ENCODE data around the gene OSGEP.

The OSGEP gene
- total RNA-seq = 9.3 to 51.4 (median 31.8) reads per million in 18 experiments

- peak; percentile 99 to 100 for DNase-seq
Measured at GRCh38 chr14:20454516-20455354, at the start of gene OSGEP, which contains the start of gene APEX1. TSS of gene OSGEP (minus strand) at chr14:20454812. CDS start at chr14:20454683, 129 bp downstream. TSS of gene APEX1 (plus strand) at chr14:20455226. CDS start at chr14:20455646, 420 bp downstream.

DNA sequence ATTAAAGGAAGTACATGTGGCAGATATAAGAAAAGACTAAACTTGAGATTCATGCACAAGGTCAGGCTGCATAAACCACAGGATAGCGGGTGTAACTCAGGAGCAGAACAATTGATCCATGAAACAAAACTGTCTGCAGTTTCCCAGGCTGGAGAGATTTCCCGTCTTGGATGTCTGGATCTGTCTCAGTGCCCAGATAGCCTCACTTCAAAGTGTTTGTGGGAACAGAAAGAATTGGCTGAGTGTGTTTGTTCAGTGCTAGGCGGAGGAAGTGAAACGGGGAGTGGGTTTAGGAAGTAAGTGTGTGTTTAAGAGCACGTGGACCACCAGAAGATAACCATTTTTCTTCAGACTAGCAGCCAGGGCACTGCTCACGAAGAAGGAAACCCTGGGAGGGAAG, 49.3 kb upstream of the OSGEP start:
- peak in 1 of 2 donors; percentile 28 for DNase-seq

- no peak for DNase-seq
Measured at GRCh38 chr14:20501346-20501745, 46.7 kb upstream of the OSGEP start.

GRCh38 chr14:20499881-20500280, 45.3 kb upstream of the OSGEP start:
- no peak for DNase-seq

DNA sequence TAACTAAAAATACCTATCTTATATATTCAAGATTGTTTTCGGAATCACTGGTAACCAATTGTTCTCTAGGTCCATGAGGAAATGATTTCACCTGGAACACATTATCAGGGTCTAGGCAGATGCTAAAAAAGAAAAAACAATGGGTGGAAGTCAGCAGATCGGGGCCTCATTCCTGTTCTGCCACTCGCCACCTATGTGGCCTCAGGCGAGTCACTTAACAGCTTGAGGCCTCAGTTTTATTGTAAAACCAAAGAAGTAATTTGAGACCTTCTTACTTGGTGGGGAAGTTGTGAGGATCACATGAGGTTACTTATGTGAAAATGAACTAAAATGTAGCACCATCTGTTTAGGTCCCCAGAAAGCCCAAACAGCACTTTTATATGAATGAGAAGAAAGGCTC, 44.5 kb upstream of the OSGEP start:
- no peak for DNase-seq

DNA sequence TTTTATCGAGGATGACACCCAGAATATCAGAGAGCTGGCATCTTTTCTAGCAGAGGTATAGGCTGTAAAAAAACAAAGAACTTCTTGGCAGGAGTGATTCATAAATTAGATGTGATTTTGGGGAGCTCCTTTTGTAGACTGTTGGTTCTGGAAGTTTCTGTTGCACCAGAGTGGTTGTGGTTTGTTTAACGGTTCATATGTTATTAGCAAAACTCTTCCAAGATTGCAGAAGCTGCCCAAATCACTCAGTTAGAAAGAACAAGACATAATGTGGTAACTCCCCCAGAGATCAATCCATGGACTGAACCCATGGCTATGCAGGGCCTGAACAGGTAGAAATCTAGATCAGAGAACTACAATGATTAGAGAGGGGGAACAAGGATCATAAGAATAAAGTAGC, 44.0 kb upstream of the OSGEP start:
- peak in 1 of 2 donors; percentile 16 for DNase-seq

- DNase-seq = peak; percentile 33 to 72
Measured at GRCh38 chr14:20494935-20495766, 40.5 kb upstream of the OSGEP start.

DNA sequence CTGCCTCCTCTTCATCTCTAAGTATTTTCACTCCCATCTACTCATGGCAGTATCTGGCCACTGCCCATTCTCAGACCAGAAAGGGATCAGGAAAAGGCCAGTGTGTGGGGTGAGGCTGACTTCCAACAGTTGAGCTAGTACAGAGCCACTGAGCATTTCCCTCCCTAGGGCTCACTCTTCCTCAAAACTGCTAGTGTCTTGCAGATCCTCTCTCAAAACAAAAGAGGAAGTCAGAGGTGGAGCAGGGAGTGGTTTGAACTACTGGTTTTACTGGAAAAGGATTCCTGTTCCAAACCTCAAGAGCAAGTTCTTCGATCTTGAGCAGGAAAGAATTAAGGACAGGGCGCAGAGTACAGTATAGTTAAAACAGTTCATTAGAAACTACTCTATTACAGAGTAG, 39.0 kb upstream of the OSGEP start:
- DNase-seq = peak; percentile 84

DNA sequence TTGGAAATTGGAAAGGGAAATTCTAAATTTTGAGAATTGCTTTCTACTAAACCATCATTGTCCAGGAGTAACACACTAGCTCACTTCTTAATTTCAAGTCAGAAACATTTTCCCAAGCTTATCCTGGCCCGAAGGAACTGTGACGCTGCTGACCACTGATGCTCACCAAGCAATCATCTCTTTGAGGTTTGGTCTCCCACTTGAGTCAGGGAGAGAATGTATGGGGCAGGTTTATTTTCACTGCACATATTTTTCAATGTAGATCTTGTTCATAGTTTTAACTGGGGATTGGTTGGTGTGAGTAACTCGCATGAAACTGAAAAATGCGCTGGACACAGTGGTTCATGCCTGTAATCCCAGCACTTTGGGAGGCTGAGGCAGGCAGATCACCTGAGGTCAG, 37.9 kb upstream of the OSGEP start:
- no peak for DNase-seq

DNA sequence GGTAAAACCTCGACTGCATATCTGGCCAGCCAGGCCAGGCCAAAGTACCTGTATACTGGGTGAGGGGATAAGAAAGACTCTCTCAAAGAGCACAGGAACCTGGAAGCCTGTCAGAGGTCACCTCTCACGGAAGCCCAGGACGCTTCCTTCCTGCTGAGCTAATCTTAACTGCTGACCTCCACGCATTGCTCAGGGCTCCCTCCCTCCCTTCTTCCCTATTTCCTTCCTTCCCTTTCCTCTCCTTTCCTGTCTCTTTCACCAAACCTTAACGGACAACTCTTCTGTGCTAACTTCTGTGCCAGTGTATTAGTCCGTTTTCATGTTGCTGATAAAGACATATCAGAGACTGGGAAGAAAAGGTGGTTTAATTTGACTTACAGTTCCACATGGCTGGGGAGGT, 36.0 kb upstream of the OSGEP start:
- no peak for DNase-seq

DNA sequence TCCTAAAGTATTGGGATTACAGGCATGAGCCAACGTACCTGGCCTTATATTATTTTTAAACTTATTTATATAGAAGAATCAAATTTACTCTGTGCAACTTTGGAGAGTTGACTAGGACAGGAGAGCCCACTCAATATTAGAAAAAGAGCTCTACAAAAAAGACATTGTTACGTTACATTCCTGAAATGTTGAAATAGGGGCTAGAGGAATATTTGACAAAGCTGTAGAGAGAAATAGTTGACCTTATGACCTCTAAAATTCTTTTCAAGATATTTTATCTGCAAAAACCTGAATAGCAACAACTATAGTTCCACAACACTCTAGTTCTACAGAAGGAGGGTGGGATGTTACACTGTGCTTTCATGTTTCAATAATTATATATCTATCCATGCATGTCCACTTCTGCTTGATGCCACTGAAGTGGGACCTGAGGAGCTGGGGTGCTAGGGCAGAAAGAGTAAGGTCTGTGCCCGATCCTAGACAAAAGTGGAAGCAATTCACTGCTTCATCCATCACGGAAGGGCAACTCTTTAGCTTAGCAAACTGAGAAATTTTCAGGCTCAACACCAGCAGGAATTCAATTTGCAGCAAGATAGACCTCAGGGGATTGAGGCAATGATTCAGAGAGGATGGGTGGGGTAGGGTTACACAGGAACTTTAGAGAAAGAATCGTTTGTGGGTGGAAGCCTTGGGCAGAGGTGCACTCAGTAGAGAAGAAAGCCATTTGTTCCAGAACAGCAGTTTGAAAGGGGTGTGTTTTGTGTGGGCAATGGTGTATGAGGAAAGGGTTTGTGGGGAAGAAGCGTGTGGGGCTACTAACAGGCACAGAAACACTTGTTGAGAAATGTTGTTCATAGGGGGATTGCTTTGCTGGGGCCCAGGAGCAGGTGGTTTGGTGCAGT, 34.7 kb upstream of the OSGEP start:
- peak; percentile 65 to 66 for DNase-seq

DNA sequence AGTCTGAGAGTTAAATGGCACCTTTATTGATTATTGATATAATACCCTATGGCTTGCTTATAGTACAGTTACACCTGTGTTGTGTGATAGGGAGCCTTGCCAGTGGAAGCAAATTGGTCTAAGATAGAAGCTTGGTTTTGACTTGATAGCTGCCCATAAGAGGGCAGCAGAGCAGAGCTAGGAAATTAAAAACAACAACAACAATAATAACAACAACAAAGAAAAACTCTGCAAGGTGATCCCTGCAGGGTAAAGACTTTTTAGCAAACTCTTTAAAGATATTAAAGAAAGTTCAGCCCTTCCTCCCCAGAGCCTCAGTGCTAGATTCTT, 32.7 kb upstream of the OSGEP start:
- DNase-seq = no peak

GRCh38 chr14:20486684-20487395, 32.2 kb upstream of the OSGEP start:
- peak; percentile 20 to 53 for DNase-seq

DNA sequence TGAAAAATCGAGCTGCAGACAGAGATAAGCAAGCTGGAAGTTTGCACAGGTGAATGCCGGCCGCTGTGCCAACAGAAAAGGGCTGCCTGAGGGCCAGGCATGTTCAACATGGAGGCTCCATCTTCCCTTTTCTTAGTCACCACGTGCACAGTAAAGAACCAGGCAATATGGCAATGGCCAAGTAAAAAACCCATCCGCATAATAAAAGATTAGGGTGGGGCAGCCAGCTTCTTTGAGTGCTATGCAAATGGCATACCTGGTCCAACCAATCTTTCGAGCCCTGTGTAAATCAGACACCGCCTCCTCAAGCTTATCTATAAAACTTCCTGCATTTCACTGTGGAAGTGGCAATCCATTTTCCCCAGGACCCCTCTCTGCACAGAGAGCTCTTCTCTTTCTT, 31.3 kb upstream of the OSGEP start:
- no peak for DNase-seq

DNA sequence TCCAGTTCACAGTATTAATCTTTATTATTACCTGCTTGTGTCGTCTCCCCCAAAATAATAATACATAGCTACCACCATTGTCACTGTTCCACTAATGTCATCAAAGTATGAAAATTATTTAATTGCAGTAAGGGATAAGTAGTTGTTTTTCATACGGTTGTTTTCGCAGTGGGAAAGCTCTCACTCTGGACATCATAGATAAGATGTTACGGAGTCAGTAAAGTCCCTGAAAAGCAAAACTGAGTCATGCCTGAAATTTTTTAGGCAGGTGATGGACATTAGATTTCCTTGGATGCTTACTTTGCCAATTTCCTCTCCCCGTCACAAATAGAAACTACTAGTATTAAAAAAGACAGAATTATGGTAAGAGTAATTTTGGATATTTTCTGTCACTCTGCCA, 27.8 kb upstream of the OSGEP start:
- no peak for DNase-seq

DNA sequence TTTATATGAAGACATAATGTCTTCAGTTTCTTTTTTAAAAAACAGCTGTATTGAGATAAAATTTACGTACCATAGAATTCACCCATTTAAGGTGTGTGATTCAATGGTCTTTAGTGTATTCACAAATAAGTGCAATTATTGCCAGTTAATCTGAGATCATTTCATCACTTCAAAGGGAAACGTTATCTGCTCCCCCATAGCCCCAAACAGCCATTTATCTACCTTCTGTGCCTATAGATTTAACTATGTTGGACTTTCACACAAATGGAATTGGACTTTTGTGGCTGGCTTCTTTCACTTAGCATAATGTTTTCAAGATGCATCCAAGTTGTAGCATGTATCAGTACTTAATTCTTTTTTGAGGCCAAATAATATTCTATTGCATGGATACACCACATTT, 24.3 kb upstream of the OSGEP start:
- no peak for DNase-seq

DNA sequence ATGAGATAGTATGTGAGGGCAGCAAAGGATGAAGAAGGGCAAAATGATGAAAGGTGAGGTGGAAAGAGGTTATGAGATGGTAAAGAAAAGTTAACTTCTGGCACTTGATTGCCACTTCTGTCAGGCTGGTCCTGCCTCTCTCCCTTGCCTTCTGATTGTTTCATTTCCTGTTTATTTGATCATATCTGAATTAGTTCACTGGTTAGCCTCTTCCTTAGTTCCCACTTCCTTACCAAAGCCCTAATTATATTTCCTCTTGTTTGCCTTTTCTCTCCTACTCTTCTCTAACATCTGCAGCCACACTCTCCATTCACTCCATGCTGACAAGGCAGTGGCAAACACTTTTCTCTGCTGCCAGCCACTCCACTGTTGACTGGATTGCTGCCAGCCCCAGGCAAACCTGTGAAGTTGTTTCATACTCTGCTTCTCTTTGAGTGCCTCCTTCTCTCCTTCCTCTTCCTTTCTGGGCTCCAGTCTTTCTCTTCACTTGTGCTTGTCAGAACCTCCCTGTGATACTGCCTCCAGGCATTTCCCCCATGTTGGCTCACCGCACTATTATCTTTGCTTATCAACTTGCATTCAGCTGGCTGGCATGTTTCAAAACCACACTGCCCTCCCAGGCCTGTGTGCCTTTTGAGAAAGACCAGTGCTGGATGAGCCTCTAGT, 22.7 kb upstream of the OSGEP start:
- DNase-seq = peak; percentile 25 to 32

DNA sequence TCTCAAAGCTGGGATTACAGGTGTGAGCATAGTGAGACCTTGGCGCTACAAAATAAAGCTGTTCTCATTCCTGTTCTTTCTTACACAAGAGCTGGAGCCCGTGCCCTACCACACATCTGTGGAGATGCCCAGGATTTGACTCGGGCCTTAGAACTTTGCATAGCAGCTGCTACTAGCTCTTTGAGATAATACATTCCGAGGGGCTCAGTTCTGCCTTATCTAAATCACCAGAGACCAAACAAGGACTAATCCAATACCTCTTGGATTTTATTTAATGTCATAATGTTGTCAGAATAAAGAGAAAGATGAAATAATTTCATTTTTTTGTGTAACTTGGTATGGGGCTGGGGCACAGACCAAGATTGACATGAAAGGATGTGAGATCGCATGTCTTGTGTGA, 22.2 kb upstream of the OSGEP start:
- DNase-seq = no peak

DNA sequence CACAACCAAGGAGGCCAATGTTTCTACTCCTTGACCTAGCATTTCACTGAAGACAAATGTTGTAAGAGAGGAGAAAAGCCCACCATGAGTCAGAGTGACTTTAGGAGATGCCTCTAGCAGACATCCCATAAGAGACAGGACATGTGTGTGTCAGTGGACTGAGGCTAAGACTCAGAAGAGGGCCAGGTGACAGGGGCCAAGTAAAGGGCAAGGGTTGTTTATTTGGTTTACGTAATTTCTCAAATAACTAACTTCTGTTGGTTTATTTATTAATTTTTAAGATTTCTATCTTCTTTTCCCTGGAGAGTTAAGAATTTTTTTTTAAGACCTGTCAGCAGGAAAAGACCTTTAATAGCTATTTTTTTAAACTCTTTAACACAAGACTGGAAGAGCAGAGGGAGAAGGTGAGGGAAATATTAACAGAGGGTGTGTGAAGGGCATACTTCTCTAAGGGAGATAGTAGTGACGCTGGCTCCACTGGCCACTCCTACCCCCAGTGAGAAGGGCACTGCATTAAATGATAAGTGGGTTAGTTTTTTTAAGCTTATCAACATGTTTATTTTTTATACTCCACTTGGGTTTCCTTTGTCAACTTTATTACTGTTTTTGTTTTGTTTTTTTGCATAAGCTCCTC, 18.0 kb upstream of the OSGEP start:
- no peak for DNase-seq

- DNase-seq = no peak
Measured at GRCh38 chr14:20470603-20470901, 15.9 kb upstream of the OSGEP start.

Measured in inflammatory macrophage (primary cell).